Progenitor cell of endocrine pancreas (in vitro differentiated cells): ENCODE data around the gene RTP5. TPM values are rescaled to one million over a fixed set of nuclear protein-coding genes. Genes with fewer than 3 reads are reported as not detected.
"Not testable (repeated sequence)": the region's sequence is repeated elsewhere in the genome, so short reads cannot be mapped to it uniquely, and the experiment has no call there.

Experiments
- DNase-seq: peaks from one replicate; pipeline ENCODE4 v3.0.0; 2021; ENCODE audit warnings: low spot score; ENCODE audit not compliant: unreplicated experiment
- H3K27ac Mint-ChIP-seq: 2 replicates; pipeline ENCODE4 v1.8.0; 2021; ENCODE audit warnings: mild to moderate bottlenecking, moderate library complexity, mixed read lengths
- H3K27me3 Mint-ChIP-seq: 2 replicates; pipeline ENCODE4 v1.8.0; 2021; ENCODE audit warnings: mixed read lengths
- H3K36me3 Mint-ChIP-seq: 2 replicates; pipeline ENCODE4 v1.8.0; 2022; ENCODE audit warnings: mixed read lengths; ENCODE audit not compliant: insufficient read depth
- H3K4me1 Mint-ChIP-seq: 2 replicates; pipeline ENCODE4 v1.8.0; 2021; ENCODE audit warnings: low read depth, mixed read lengths
- H3K4me3 Mint-ChIP-seq: 2 replicates; pipeline ENCODE4 v1.8.0; 2021; ENCODE audit warnings: low read depth, mild to moderate bottlenecking, moderate library complexity, mixed read lengths
- H3K9me3 Mint-ChIP-seq: 2 replicates; pipeline ENCODE4 v1.8.0; 2021; ENCODE audit warnings: low read depth, mixed read lengths
- CTCF ChIP-seq: fragments of 200-600 bp; sonication (generic); IDR thresholded peaks from one replicate; pipeline ENCODE4 v1.5.0; 2021; ENCODE audit warnings: antibody characterized with exemption, mild to moderate bottlenecking; ENCODE audit not compliant: unreplicated experiment
- total RNA-seq: library from RNA; stranded (reverse); gene quantifications from 2 replicates; pipeline ENCODE4 v1.2.1, GENCODE V29; 2021

RTP5 gene
- total RNA-seq, 1 donor from 2014 or later, result not detected

- Mint-ChIP-seq H3K4me3 (no peak overlapping the region), H3K4me1 (peaks cover 11% of the 10 kb centered on the region), H3K36me3 (no peaks in the 10 kb centered on the region), H3K27me3 (peaks cover 9% of the 10 kb centered on the region), H3K9me3 (no peaks in the 10 kb centered on the region), H3K27ac (no peak overlapping the region)
- TF ChIP-seq CTCF, result no peak
- no peak for DNase-seq
These were observed 33.8 kb downstream of the RTP5 start for GRCh38 chr2:241903121-241904010.

GRCh38 chr2:241904011-241904718 lies 34.6 kb downstream of the RTP5 start:
- Mint-ChIP-seq H3K36me3 (no peaks in the 10 kb centered on the region), H3K4me1 (peaks cover 11% of the 10 kb centered on the region), H3K9me3 (no peaks in the 10 kb centered on the region), H3K4me3 (no peak overlapping the region), H3K27me3 (peaks cover 12% of the 10 kb centered on the region), H3K27ac (no peak overlapping the region)
- no peak for TF ChIP-seq CTCF
- no peak for DNase-seq

GRCh38 chr2:241904791-241905710 lies 35.5 kb downstream of the RTP5 start:
- Mint-ChIP-seq H3K4me1 (peaks cover 11% of the 10 kb centered on the region), H3K9me3 (no peaks in the 10 kb centered on the region), H3K27ac (no peak overlapping the region), H3K4me3 (no peak overlapping the region), H3K27me3 (peaks cover 14% of the 10 kb centered on the region), H3K36me3 (no peaks in the 10 kb centered on the region)
- no peak for TF ChIP-seq CTCF
- DNase-seq, result no peak

GRCh38 chr2:241905716-241906377 lies 36.3 kb downstream of the RTP5 start:
- Mint-ChIP-seq H3K4me1 (peaks cover 11% of the 10 kb centered on the region), H3K9me3 (no peaks in the 10 kb centered on the region), H3K27ac (no peak overlapping the region), H3K4me3 (no peak overlapping the region), H3K27me3 (peaks cover 14% of the 10 kb centered on the region), H3K36me3 (no peaks in the 10 kb centered on the region)
- no peak for TF ChIP-seq CTCF
- no peak for DNase-seq

- H3K4me3 Mint-ChIP-seq, H3K36me3 Mint-ChIP-seq, H3K27ac Mint-ChIP-seq, DNase-seq, H3K4me1 Mint-ChIP-seq, H3K9me3 Mint-ChIP-seq: not testable (repeated sequence)
- H3K27me3 Mint-ChIP-seq, result peaks cover 12% of the 10 kb centered on the region
These were observed 36.8 kb downstream of the RTP5 start for GRCh38 chr2:241906378-241906770.
